Measurements from ENCODE around the gene METTL6.
A peak's percentile ranks its signal among the peaks of the same experiment; 100 is the strongest.
"Not testable (repeated sequence)": the region's sequence is repeated elsewhere in the genome, so short reads cannot be mapped to it uniquely, and the experiment has no call there.

Gene METTL6

DNA sequence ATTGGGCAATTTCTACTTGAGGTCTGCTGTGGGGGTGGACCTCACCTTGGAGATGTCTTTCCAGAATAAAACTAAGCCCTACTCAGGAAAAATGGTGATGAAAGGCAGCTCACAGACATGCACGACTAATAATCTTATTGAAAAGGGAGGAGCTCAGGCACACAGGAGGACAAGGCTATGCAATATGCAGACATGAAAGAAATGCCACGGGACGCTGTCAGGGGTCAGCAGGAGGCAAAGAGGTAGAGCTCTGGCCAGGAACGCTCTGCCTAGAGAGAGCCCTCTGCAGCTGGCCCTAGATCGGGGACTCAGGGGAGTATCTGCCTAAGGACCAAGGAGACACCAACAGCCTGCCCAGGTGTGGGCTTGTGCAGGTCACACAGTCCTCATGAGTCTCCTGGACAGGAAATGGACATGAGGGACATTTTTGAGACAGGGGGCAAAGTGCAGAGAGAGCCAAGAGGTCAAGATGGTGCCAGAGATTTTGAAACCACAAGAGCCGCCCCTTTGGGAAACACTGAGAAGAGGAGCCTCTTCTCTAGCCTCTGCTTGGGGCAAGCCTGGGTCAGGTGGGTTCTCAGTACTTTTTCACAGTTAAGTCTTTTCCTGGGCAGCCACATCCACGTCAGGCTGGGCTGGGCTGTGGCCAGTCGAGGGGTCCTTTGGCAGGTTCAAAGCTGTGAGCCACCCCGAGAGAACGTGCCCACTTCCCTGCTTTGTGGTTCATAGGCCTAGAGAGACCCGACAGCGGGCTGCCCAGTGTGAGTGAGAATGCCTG lies 23.3 kb upstream of the METTL6 start:
- DNase-seq, result no peak

DNA sequence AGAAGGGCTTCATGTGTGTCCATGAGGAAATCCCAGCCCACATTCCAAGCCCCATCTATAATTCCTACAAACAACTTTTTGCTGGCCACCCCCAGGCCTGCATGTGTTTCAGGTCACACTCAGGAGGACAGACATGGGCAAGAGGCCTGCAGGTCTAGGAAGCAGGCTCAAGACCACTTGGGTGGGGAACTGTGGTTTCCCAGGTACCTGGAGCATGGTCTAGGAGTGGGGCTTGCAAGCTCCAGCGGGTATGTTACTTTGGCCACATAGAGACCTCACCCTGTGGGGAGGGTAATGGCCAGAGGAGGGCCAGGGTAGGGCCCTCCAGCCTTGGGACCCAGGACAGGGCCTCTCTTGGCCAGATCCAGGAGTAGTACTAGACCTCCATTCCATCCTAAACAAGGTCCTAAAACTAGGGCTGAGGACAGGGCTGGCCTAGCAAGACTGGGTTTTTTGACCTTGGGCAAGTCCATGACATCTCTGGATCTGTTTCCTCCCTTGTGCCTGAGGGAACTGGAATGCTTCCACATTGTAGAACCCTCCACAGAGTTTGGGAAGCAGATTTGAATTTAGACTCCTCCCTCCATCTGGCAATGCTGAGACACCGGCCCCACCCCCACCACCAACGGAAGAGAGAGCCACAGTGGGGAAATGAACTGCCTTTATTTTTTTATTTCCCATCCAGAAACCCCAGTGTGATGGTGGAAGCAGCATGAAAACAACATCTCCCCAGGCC lies 22.3 kb upstream of the METTL6 start:
- no peak for DNase-seq

DNA sequence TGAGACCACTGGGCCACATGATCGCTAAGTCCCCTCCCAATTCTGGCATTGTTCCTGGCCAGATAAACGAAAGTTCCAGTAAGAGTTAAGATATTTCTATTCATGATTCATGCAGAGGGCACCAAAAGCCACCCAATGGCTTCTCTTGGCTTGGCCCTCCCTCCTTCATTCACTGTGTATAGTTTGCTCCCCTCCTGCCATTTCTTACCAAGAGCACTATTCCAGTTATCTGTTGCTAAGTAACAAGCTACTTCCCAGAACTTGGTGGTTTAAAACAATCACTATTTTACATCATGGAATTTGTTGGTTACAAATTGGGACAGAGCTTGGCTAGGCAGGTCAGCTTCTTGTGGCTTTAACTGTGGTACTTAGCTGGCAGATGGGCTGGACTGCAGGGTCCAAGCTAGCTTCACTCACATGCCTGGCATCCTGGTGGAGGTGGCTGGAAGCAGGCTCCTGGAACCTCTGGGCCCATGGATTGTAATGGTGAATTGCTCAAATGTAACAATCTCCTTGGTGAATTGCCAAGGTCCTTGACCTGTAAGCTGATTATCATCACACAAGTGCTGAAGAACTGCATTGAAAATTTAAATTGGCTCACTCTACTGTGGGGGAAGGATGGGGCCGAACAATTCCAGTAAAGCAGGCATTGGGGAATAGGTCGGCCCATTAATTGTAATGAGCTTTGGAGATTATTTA lies 16.6 kb upstream of the METTL6 start:
- DNase-seq, result no peak

DNA sequence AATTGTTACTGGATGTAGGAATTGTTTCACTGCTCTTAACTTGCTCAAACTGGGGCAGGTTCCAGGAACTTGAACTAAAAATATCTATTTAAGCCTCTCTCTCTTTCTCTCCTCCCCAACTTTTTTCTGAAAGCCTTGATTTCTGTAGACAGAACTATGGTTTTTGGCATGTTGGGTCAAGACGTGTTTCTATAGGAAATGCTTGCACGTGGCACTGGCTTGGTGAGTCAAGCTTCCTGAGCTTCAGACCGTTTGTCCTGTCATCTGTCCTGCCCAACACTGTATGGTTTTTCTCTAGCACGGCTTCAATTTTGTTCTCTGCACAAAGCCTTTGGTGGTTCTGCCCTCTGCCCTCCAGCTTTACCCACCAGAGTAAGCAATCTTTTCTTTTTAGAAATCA lies 13.5 kb upstream of the METTL6 start:
- DNase-seq, result no peak

DNA sequence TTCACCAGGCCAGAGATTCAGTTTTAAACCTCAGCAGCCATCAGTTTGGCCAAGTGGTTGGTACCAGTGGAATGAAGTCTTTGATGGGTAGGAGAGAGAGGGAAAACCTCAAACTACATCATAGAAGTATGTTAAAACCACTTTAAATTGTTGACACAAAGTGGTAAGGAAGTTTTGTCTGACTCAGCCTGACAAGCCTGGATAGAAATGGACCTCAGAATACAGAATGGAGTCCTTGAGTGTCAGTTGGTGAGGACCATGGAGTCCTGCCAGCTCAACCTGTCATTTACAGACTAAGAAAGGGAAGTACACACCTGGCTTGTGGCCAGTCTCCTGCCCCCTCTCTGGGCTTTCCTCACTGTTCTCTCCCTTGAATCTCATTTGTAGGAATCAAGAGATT lies 12.1 kb upstream of the METTL6 start:
- DNase-seq, result no peak

DNA sequence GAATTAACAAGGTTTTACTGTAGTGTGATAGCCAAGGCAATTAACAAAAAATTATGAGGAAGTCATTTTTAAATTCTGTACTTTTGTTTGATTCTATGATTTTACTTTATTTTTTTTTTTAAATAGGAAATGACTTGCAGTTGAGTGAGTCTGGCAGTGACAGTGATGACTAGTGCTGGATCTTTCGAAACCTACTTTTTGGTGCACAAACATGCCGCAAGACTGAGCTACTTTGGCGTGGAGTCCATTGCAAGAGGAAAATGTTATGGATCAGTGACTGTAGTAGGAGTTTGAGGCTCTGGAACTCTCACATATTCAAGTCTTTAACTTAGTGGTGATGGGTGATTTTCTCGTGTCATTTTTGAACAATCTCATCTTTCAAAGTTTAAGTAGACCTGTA lies 11.6 kb upstream of the METTL6 start:
- no peak for DNase-seq

DNA sequence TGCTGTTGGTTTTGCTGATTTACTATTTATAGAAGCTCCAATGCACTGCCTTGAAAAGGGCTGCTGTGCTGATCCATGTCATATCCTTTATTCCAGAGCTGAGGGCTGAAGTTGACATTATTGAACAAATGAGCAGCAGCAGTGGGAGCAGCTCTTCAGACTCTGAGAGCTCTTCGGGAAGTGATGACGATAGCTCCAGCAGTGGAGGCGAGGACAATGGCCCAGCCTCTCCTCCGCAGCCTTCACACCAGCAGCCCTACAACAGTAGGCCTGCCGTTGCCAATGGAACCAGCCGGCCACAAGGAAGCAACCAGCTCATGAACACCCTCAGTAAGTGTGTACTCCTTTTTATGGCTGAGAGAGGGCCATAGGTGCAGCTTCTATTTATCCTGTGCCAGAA lies 8.9 kb upstream of the METTL6 start:
- DNase-seq, result no peak

DNA sequence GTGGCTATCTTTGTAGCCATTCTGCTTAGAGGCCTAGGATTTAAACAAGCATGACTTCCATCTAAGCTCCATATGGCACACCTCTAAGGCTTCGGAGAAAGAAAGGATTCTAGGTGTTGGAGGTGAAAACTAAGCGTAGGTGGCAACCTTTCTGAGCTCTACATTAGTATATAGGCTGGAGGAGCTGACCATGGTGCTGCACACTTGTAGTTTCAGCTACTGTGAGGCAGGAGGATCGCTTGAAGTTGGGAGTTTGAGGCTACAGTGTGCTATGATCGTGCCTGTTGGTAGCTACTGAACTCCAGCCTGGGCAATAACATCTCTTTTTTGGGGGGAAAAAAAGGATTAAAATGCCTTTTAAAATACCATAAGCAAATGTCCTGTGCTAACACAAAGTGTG lies 7.4 kb upstream of the METTL6 start:
- no peak for DNase-seq

DNA sequence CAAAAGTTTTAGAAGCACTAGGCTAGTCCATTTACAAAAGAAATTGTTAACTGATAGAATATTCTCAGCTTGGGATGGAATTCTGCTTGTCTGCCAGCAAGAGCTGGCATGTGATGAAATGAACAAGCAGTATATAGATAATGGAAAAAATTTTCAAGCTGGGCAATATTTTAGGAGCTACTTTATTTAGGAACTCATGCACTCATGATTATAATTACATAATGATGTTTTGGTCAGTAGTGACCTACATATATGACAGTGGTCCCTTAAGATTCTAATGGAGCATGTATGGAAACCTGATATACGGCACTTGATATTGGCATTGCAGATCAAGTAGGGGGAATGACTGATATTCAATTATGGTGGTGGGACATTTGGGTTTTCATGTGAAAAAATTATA lies 6.2 kb upstream of the METTL6 start:
- DNase-seq, result no peak

DNA sequence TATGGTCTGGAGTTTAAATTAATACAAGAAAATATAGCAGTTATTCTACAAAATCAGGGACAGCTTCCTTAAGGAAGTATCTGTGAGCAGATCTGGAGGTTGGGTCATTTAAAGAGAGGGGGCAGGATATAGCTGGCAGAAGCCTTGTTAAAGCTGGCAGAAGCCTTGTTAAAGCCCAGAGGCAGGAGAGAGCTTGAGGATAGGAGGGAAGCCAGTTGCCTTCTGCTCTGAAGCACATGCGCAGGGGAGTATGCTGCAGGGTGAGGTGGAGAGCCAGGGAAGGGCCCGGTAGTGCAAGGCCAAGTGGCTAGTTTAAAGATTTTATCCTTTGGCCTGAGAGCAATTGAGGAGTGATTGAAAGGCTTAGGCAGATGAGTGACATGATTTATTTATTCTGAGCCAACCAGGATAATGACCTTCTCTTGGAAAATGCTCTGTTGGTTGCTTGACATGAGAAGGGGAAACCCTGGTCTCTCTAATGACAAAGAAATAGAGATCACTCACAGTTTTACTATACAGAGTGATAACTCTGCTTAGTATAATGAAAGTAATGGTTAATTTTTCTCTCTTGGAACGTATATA lies 4.0 kb upstream of the METTL6 start:
- no peak for DNase-seq

DNA sequence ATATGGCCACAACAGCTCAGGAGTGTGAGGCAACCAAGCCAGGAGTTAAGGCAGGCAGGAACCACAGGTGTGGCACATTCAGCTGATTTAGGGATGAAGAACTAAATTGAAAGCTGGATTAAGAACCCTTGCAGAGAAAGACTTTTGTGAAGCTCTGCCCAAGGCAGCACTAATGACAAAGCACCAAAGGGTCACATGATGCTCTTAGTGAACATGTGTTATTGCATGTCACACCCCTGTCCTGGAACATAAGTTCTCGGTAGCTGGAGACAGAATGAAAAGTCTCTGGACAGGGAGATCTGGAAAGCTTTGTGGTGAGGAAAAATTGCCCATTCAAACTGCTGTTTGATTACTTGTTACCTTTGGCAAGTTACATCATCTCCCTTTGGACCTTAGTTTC lies 3.3 kb upstream of the METTL6 start:
- no peak for DNase-seq

DNA sequence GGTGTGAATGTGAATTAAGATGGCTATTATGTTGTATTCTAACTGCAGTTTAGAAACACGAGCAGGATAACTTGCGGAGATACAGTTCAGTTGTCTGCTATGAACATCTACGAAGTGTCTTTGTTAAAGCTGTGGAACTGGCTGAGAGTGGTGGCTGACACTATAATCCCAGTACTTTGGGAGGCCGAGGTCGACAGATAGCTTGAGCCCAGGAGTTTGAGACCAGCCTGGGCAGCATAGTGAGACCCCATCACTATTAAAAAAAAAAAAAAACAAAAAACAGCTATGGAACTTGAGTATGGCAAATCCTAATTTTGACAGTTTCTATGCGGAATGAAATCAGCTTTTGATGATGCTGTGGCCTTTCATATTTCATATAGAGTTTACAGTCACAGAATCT lies 1.7 kb upstream of the METTL6 start:
- DNase-seq, result no peak

DNA sequence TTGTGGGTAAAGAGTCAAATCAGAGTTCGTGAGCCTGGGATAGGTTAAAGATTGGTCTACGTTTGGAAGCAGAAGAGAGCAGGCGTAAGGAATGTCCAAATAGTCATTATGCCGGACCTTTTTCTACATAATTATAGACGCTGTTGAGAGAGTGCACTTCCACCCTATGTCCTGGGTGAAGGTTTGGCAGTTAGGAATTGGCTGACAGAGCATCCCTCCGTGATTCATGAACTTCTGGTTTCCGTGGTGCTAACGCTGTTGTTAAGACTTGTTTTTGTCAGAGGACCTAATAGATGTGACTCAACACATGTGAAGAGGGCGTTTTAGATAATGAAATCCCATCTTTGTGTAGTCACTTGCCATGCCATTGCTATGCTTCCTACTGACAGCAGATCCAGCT lies 1.2 kb upstream of the METTL6 start:
- no peak for DNase-seq

DNA sequence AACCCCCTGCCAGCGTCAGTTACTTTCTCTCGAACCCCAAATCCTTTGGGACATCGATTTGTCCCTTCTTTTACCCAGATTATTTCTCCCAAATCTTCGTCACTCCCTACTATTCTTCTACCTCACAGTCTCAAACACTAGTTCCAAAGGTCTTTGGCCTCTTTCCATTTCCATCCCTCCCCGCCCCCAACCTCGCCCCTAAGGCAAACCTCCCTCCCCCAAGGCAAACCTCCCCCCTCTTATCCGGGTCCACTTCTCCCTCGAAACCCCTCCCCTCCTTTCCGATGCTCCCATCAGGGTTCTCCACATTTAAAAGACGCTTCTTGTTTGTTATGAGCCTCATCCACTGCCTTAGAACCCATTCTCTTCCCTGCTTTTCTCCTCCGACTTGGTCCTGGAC lies 637 bp upstream of the METTL6 start:
- DNase-seq, result no peak

DNA sequence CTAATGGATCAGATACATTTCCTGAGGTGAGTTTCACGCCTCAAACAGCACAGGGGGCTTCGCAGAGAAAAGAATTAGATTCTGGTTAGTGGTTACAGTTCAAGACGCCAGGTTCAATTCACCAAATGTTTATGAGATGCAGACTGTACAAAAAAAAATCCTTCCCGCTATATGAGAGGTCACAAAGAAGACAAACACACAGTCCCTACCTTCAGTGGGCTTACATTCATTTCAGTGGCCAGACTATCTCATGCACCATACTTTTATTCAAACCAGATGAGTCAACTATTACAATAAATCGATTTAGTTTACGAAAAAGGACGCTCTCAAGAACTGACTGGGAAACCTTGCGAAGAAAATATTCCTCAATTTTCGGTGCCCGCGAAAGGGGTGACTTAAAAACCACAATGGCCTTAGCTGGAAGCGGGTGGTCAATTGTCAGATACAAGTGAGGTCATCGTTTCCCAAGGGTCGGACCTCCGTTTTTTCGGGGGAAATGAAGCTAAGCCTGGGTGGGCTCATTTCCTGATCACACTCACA lies 695 bp downstream of the METTL6 start:
- no peak for DNase-seq

DNA sequence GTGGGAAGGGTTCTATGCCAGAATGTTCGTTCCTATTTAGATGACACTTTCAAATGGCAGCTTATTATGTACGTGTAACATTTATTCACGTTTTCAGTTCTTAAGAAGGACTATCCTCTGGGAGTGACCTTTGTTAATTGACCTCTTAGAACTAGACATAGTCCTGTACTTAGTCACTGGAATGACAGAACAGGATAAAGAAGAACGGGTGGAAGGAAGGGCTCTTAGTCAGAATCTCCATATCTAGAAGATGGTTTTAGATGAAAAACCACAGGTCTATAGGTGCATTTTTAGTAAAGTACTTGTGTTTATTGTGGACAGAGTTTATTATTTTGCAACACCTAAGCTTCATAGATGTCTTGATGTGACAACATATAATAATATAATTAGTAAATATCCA lies 6.5 kb downstream of the METTL6 start:
- no peak for DNase-seq

DNA sequence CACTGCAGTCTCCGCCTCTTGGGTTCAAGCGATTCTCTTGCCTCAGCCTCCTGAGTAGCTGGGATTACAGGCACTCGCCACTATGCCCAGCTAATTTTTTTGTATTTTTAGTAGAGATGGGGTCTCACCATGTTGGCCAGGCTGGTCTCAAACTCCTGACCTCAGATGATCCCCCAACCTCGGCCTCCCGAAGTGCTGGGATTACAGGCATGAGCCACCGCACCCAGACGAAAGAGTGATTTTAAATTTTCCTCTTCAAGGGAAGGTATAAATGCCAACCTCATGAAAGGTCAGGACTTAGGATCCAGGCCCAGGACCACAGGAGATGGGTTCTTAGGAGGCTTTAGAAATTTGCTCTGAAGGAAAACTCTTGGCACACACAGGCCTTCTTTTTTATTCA lies 16.4 kb downstream of the METTL6 start:
- DNase-seq, result not testable (repeated sequence)

DNA sequence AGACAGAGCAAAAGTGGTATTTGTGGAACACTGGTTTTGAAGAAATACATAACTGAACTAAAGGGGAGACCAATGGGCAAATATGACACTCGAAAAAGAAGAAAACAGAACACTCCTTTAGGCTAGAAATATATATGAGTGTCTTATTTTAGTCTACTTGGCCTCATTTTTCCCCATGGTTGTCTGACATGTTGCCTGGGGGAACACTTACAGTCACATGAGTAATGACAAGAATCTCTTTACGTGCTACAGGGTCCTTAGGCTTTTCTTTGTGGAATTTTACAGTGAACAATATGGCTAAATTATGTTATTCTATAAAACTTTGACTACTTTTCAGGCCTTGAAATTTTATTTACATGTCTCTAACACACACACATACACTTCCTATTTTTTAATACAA lies 17.6 kb downstream of the METTL6 start:
- no peak for DNase-seq

DNA sequence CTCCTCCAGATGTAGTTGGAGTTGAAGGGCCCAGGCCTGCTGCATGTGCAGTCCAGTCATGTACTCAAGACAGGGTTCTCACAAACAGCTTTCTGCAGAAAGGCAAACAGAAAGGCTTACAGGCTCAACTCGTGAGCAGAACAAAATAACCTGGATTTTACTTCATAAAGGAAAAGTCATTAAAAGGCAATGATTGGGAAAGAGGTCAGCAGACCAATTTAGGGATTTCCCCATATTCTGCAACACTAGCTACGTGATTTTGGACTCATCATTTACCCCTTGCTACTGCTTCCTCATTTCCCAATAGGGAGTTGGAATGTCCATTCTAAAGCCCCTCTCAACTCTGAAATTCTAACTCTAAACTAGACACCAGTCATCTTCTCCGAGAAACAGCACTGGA lies 18.1 kb downstream of the METTL6 start:
- DNase-seq, result no peak

DNA sequence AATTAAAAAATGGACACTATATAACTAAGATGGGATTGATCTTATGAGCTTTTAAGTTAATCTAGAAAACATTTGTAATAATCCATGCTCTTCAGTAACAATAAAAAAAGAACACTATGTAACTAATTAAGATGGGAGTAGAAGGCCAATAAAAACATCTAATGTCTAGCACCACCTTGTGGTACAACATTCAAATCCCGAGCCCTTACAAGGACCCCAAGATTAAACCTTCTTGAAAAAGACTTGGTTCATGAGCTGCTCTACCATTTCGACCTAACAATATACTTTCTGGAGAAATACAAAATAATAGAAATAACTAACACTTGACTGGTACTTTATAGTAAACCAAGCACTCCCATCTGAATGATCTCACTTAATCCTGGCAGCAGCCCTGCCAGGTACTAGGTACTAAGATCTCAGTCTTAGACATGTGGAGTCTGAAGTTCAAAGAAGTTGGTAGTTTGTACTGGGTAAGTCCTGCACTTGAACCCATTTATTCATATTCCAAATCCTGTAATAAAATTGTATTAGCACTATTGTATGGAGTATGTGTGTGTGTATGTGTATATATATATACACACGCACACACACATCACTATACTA lies 21.8 kb downstream of the METTL6 start:
- DNase-seq, result peak; percentile 7 to 36

DNA sequence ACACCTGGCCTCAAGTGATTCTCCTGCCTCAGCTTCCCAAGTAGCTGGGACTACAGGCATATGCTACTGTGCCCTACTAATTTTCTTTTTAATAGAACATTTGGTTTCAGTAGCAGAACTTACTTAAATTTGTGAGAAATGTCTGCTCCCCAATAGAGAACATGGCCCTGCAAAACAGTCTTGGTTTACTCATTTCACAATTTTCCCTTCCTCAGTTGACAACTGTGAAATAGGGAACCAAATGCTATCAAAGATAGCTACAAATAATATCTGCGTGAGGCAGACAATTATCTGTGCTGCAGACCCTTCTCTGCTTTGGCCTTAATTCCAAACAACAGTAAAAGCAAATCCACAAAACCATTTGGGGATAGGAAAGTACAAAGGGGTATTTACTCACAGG lies 22.6 kb downstream of the METTL6 start:
- DNase-seq, result no peak

DNA sequence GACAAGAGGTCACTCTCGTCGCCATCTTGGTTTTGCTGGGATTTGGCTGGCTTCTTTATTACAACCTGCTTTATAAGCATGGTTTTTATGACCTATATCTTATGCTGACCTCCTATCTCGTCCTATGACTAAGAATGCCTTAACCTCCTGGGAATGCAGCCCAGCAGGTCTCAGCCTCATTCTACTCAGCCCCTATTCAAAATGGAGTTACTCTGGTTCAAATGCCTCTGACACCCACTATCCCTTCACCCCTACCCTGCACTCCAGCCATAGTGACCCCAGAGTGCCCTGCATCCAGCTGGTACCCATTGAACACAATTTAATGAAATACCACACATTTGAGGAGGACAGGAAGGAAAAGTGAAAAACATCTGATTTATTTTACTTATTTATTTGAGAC lies 23.4 kb downstream of the METTL6 start:
- no peak for DNase-seq

DNA sequence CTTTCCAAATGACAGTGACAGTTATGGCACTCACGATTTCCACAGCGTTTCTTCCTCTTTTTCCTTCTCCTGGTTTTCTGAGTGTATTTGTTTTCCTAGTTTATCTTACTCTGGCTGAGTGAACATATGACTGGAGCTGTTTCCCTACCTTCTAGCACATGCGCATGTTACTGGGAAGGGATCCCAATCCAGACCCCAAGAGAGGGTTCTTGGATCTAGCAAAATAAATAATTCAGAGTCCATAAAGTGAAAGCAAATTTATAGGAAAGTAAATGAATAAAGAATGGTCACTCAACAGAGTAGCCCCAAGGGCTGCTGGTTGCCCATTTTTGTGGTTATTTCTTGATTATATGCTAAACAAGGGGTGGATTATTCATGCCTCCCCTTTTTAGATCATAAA lies 23.8 kb downstream of the METTL6 start:
- no peak for DNase-seq

All from NCI-H2081 (cell line).